Measurements from ENCODE around the gene ZNF280B. TPM values are rescaled to one million over a fixed set of nuclear protein-coding genes. Genes with fewer than 3 reads are reported as not detected.

Gene ZNF280B
- total RNA-seq, 1 experiment from 2014 or later: 5.5 TPM

DNA sequence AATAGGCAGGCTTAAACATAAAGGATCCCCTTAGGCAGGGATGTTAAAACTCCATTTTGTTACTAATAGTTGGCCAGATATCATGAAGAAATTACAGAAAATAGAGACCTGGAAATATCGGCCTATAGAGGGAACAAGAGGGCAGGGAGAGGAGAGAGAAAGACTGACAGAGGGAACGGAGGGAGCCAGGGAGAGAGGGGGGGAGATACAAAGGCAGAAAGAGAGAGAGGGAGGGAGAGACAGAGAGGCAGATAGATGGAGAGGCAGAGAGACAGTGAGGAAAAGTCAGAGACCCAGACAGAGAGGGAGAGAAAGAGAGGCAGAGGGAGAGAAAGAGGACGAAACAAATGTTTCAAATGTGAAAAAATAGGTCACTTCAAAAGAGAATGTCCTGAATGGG lies 53.5 kb downstream of the ZNF280B start:
- Histone ChIP-seq H3K9me2 (ENCODE audit: insufficient read depth) (no peaks in the 10 kb centered on the region), H3K4me3 (replicated peaks in 1 of 2; ENCODE audit: low read depth in 1 of 2, low read length in 2 of 2) (no peak overlapping the region), H4K20me1 (ENCODE audit: insufficient read depth) (no peaks in the 10 kb centered on the region), H3K36me3 (ENCODE audit: control insufficient read depth in 1 of 2, insufficient read depth in 2 of 2, low read length in 2 of 2) (no peaks in the 10 kb centered on the region), H3K4me2 (ENCODE audit: low read length) (no peak overlapping the region), H3K27me3 (ENCODE audit: insufficient read depth, low read length) (no peaks in the 10 kb centered on the region), H3K9ac (ENCODE audit: low read length) (no peak overlapping the region), H3K9me3 (ENCODE audit: control insufficient read depth in 1 of 2, insufficient read depth in 1 of 2, low read depth in 1 of 2, low read length in 2 of 2) (peaks cover 12% of the 10 kb centered on the region in 2 experiments; a peak in 2 of 4 replicates), H3K27ac (ENCODE audit: low read depth, low read length) (no peak overlapping the region), H3K79me2 (ENCODE audit: insufficient read depth, low read length) (no peaks in the 10 kb centered on the region), H2AFZ (ENCODE audit: low read depth, low read length, poor library complexity, severe bottlenecking) (no peak overlapping the region), H3K4me1 (ENCODE audit: control insufficient read depth in 1 of 2, insufficient read depth in 2 of 2, low read length in 2 of 2) (no peaks in the 10 kb centered on the region)
- RAD21 ChIA-PET (ENCODE audit: low non-redundant PET in 1 of 2, low total read pairs in 2 of 2, uncharacterized antibody in 2 of 2, unreplicated experiment in 2 of 2): no interaction called here
- no peak for TF ChIP-seq EZH2phosphoT487 (IDR thresholded peaks at IDR 0.05; ENCODE audit: borderline replicate concordance)
- no peak for TF ChIP-seq CEBPB (IDR thresholded peaks at IDR 0.05; ENCODE audit: low read depth)
- no peak for TF ChIP-seq RAD21 (IDR thresholded peaks at IDR 0.05; ENCODE audit: low read depth)
- TF ChIP-seq, protein P1, sequence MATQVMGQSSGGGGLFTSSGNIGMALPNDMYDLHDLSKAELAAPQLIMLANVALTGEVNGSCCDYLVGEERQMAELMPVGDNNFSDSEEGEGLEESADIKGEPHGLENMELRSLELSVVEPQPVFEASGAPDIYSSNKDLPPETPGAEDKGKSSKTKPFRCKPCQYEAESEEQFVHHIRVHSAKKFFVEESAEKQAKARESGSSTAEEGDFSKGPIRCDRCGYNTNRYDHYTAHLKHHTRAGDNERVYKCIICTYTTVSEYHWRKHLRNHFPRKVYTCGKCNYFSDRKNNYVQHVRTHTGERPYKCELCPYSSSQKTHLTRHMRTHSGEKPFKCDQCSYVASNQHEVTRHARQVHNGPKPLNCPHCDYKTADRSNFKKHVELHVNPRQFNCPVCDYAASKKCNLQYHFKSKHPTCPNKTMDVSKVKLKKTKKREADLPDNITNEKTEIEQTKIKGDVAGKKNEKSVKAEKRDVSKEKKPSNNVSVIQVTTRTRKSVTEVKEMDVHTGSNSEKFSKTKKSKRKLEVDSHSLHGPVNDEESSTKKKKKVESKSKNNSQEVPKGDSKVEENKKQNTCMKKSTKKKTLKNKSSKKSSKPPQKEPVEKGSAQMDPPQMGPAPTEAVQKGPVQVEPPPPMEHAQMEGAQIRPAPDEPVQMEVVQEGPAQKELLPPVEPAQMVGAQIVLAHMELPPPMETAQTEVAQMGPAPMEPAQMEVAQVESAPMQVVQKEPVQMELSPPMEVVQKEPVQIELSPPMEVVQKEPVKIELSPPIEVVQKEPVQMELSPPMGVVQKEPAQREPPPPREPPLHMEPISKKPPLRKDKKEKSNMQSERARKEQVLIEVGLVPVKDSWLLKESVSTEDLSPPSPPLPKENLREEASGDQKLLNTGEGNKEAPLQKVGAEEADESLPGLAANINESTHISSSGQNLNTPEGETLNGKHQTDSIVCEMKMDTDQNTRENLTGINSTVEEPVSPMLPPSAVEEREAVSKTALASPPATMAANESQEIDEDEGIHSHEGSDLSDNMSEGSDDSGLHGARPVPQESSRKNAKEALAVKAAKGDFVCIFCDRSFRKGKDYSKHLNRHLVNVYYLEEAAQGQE (IDR thresholded peaks at IDR 0.05; ENCODE audit: low read depth): no peak
- no peak for TF ChIP-seq JUND (IDR thresholded peaks at IDR 0.05)
- no peak for TF ChIP-seq EZH2 (IDR thresholded peaks at IDR 0.05)
- TF ChIP-seq POLR2A (IDR thresholded peaks at IDR 0.05; ENCODE audit: borderline replicate concordance, extremely low read depth, insufficient read depth, insufficient read length): no peak
- DNase-seq (ENCODE audit: low read depth, low spot score): no peak
- POLR2A ChIA-PET: no interaction called here
- BruUV-seq (replicated peaks): no TSS peak
- CTCF ChIA-PET: no interaction called here
- intact Hi-C loops (cut with micrococcal nuclease): no loop called here
- no peak for ATAC-seq

All from HCT116 (cell line).